NCI-H1417 (cell line): ENCODE data around the gene C1RL.
A peak's percentile ranks its signal among the peaks of the same experiment; 100 is the strongest.

Experiments used
- DNase-seq, 3 experiments: peaks; one replicate each; lab custom pipeline; 2025; lab: John Stamatoyannopoulos, UW

Gene C1RL

GRCh38 chr12:7137908-7138307 lies 28.9 kb upstream of the C1RL start:
- DNase-seq: no peak

GRCh38 chr12:7136676-7137075 lies 27.7 kb upstream of the C1RL start:
- DNase-seq: no peak

- DNase-seq: no peak
Measured at GRCh38 chr12:7136071-7136470, 27.1 kb upstream of the C1RL start.

- DNase-seq: no peak
Measured at GRCh38 chr12:7134396-7135166, 25.6 kb upstream of the C1RL start.

- no peak for DNase-seq
Measured at GRCh38 chr12:7131502-7131866, 22.5 kb upstream of the C1RL start.

GRCh38 chr12:7130701-7131501 lies 21.9 kb upstream of the C1RL start:
- DNase-seq: peak; percentile 26 to 77 (median 75)

- peak; percentile 78 to 91 (median 88) for DNase-seq
Measured at GRCh38 chr12:7129872-7130691, 21.1 kb upstream of the C1RL start, which contains the start of gene CLSTN3. Gene CLSTN3 (plus strand): TSS chr12:7130371. CDS start chr12:7130649, 278 bp downstream.

GRCh38 chr12:7129287-7129871 lies 20.4 kb upstream of the C1RL start:
- no peak for DNase-seq

- no peak for DNase-seq
Measured at GRCh38 chr12:7128681-7129286, 19.8 kb upstream of the C1RL start, which contains the start of gene RBP5. Gene RBP5 (minus strand): TSS chr12:7128889. CDS start chr12:7128775, 114 bp downstream.

- no peak for DNase-seq
Measured at GRCh38 chr12:7127916-7128626, 19.1 kb upstream of the C1RL start.

GRCh38 chr12:7125632-7126227 lies 16.7 kb upstream of the C1RL start:
- DNase-seq: no peak

GRCh38 chr12:7123806-7124522 lies 14.9 kb upstream of the C1RL start:
- no peak for DNase-seq

GRCh38 chr12:7122811-7123769 lies 14.1 kb upstream of the C1RL start:
- DNase-seq: no peak

- no peak for DNase-seq
Measured at GRCh38 chr12:7121324-7121723, 12.3 kb upstream of the C1RL start.

GRCh38 chr12:7120166-7120565 lies 11.2 kb upstream of the C1RL start:
- no peak for DNase-seq

- no peak for DNase-seq
Measured at GRCh38 chr12:7118881-7119280, 9.9 kb upstream of the C1RL start.

- no peak for DNase-seq
Measured at GRCh38 chr12:7117670-7118069, 8.7 kb upstream of the C1RL start.

GRCh38 chr12:7116916-7117315 lies 7.9 kb upstream of the C1RL start:
- no peak for DNase-seq

GRCh38 chr12:7116196-7116595 lies 7.2 kb upstream of the C1RL start:
- DNase-seq: no peak
